Measurements from ENCODE around the gene RANBP10. TPM values are rescaled to one million over a fixed set of nuclear protein-coding genes. Genes with fewer than 3 reads are reported as not detected.

The RANBP10 gene
- total and polyA plus RNA-seq, 2 of the 8 experiments (the other 6 are each of a cell fraction or from before 2014, with no cell fraction given), result 14.2 to 16.8 TPM

GRCh38 chr16:67846063-67846319 lies 39.6 kb upstream of the RANBP10 start:
- FAIRE-seq (no peak), DNase-seq (ENCODE audit: low read depth in 1 of 2, low spot score in 2 of 2) (no peak)
- Histone ChIP-seq H3K56ac (replicated peaks; ENCODE audit: insufficient read length, low read depth, low read length) (peak overlapping the region; percentile 83), H3K79me1 (ENCODE audit: low read depth, low read length) (peaks cover 14% of the 10 kb centered on the region), H4K91ac (replicated peaks; ENCODE audit: insufficient read length, low read length) (peak overlapping the region; percentile 52), H3K4me1 (replicated peaks in 1 of 4; ENCODE audit: control insufficient read depth in 3 of 4, insufficient read depth in 4 of 4, low read length in 3 of 4) (peaks cover 8 to 32% (median 17%) of the 10 kb centered on the region in 4 experiments), H4K8ac (ENCODE audit: extremely low read depth, insufficient read depth, low read length) (peak overlapping the region; percentile 35; the same call in 1 of the 2 replicates), H3K4ac (replicated peaks; ENCODE audit: insufficient read length, low read depth, low read length) (no peak overlapping the region), H2BK120ac (replicated peaks; ENCODE audit: low read depth, low read length) (peak overlapping the region; percentile 40), H3K27ac (ENCODE audit: low read depth, low read length) (peak overlapping the region; percentile 80), H2AK5ac (ENCODE audit: low read depth, low read length) (0 out of 2 replicates have a peak overlapping the region, but pooled peaks have one; percentile 61), H3K9ac (replicated peaks in 1 of 4; ENCODE audit: extremely low read depth in 1 of 4, low read depth in 3 of 4, low read length in 3 of 4) (peak overlapping the region; percentile 35 to 75 (median 68); a peak in 6 of 7 replicates), H2BK5ac (ENCODE audit: low read depth, low read length) (peak overlapping the region; percentile 75; the same call in 1 of the 2 replicates), H3K9me3 (ENCODE audit: insufficient read depth in 2 of 2, low read depth in 1 of 2, low read length in 1 of 2) (no peaks in the 10 kb centered on the region), H3K4me3 (ENCODE audit: extremely low read depth in 1 of 4, insufficient read depth in 2 of 4, low read depth in 3 of 4, low read length in 4 of 4) (peak overlapping the region; percentile 56 to 92 (median 79)), H3K23me2 (ENCODE audit: low read depth, low read length) (peaks cover 22% of the 10 kb centered on the region), H3K18ac (ENCODE audit: extremely low read depth, low read length) (peak overlapping the region; percentile 93), H3K79me2 (ENCODE audit: control insufficient read depth in 1 of 2, insufficient read depth in 2 of 2, low read length in 2 of 2) (peaks cover 16 to 62% of the 10 kb centered on the region in 2 experiments), H3K23ac (ENCODE audit: insufficient read length) (no peak overlapping the region), H2BK20ac (ENCODE audit: low read length) (no peak overlapping the region), H2AFZ (ENCODE audit: low read length) (no peak overlapping the region), H3K27me3 (replicated peaks in 1 of 4; ENCODE audit: control insufficient read depth in 3 of 4, extremely low read depth in 1 of 4, insufficient read depth in 3 of 4, low read length in 3 of 4) (no peaks in the 10 kb centered on the region), H4K5ac (ENCODE audit: insufficient read length, low read depth, low read length) (peak overlapping the region; percentile 82), H4K20me1 (replicated peaks in 1 of 2; ENCODE audit: control insufficient read depth in 1 of 2, insufficient read depth in 2 of 2, low read length in 2 of 2) (peaks cover 19 to 24% of the 10 kb centered on the region in 2 experiments), H3K36me3 (ENCODE audit: control insufficient read depth in 2 of 4, insufficient read depth in 4 of 4, low read length in 3 of 4) (peaks cover 0 to 4% (median 0%) of the 10 kb centered on the region in 4 experiments; a peak in 2 of 8 replicates), H3K4me2 (ENCODE audit: insufficient read depth in 1 of 2, low read depth in 2 of 2, low read length in 2 of 2) (peak overlapping the region; percentile 90 to 94), H3K14ac (ENCODE audit: insufficient read length) (no peak overlapping the region), H2BK15ac (ENCODE audit: low read length) (no peak overlapping the region), H2BK12ac (ENCODE audit: low read depth, low read length) (no peak overlapping the region)
- 33% methylated on average over 2 of the region's 2 CpGs; no CpG with 5 or more reads in 1 of the 2 experiments for WGBS, 2 experiments (ENCODE audit: extremely low coverage in 1 of 2, insufficient coverage in 1 of 2, insufficient read length in 1 of 2, insufficient replicate concordance in 2 of 2, low coverage in 1 of 2, low lambda C conversion rate in 2 of 2, missing lambda C conversion rate in 1 of 2)
- ChIA-PET CTCF (ENCODE audit: partially characterized antibody) (interaction anchor here (0.6 to 10.2 kb wide), 13 partner anchors 10 to 183 kb away, joined by 3 to 123 read pairs (median 4); no protein-coding TSS in a partner anchor), POLR2A (ENCODE audit: partially characterized antibody) (interaction anchor here (0.6 to 11.7 kb wide), 13 partner anchors 9 to 90 kb away, joined by 3 to 100 read pairs (median 5); partner anchors contain the start of genes EDC4, PSKH1, RANBP10 and TSNAXIP1)
- no peak for TF ChIP-seq KDM1A (IDR thresholded peaks at IDR 0.05; ENCODE audit: borderline replicate concordance, low read length)
- no peak for TF ChIP-seq TAF1 (IDR thresholded peaks at IDR 0.05; ENCODE audit: low read depth, low read length)
- no peak for TF ChIP-seq CEBPB (IDR thresholded peaks at IDR 0.05; ENCODE audit: low read depth, low read length)
- no peak for TF ChIP-seq SRF (IDR thresholded peaks at IDR 0.05; ENCODE audit: low read depth, low read length)
- TF ChIP-seq ATF2 (IDR thresholded peaks at IDR 0.05; ENCODE audit: low read length), result no peak
- TF ChIP-seq SUZ12 (IDR thresholded peaks at IDR 0.05; ENCODE audit: low read length), result no peak
- no peak for TF ChIP-seq CBX8 (IDR thresholded peaks at IDR 0.05; ENCODE audit: borderline replicate concordance, low read depth, low read length)
